Activated T-cell treated with anti-CD3 and anti-CD28 coated beads, Interleukin-2, amount 50 U/mL, for 4 hours (primary cell): ENCODE results near the gene METTL1. TPM values are rescaled to one million over a fixed set of nuclear protein-coding genes. Genes with fewer than 3 reads are reported as not detected.

Source experiments
- ATAC-seq, 2 donors: fragments of 200-7000 bp; cut with Tn5 transposase; one replicate each; pipeline ENCODE4 v1.10.0; 2021
- DNase-seq: peaks from one replicate; pipeline ENCODE4 v3.0.0-alpha.2; 2020
- H3K27me3 Mint-ChIP-seq: one replicate; pipeline ENCODE4 v1.8.0; 2021; ENCODE audit warnings: low read depth, mixed read lengths
- H3K36me3 Mint-ChIP-seq: one replicate; pipeline ENCODE4 v1.8.0; 2022; ENCODE audit warnings: mixed read lengths; ENCODE audit not compliant: insufficient read depth
- H3K4me1 Mint-ChIP-seq: one replicate; pipeline ENCODE4 v1.8.0; 2021; ENCODE audit warnings: low read depth, mixed read lengths
- H3K4me3 Mint-ChIP-seq: one replicate; pipeline ENCODE4 v1.8.0; 2021; ENCODE audit warnings: mild to moderate bottlenecking, moderate library complexity, mixed read lengths
- H3K9me3 Mint-ChIP-seq: one replicate; pipeline ENCODE4 v1.8.0; 2021; ENCODE audit warnings: mixed read lengths
- total RNA-seq, 3 donors: library from RNA; stranded (reverse); gene quantifications; one replicate each; pipeline ENCODE4 v1.2.1, GENCODE V29; 2021

METTL1 gene
- total RNA-seq, 3 donors from 2014 or later, result 98.5 to 105 (median 104) TPM

GRCh38 chr12:57767876-57768275, 4.0 kb downstream of the METTL1 start:
- Mint-ChIP-seq H3K4me1 (peaks cover 47% of the 10 kb centered on the region), H3K27me3 (peaks cover 26% of the 10 kb centered on the region), H3K4me3 (no peak overlapping the region), H3K36me3 (peaks cover 30% of the 10 kb centered on the region), H3K9me3 (no peaks in the 10 kb centered on the region)
- no peak for DNase-seq
- no peak for ATAC-seq

DNA sequence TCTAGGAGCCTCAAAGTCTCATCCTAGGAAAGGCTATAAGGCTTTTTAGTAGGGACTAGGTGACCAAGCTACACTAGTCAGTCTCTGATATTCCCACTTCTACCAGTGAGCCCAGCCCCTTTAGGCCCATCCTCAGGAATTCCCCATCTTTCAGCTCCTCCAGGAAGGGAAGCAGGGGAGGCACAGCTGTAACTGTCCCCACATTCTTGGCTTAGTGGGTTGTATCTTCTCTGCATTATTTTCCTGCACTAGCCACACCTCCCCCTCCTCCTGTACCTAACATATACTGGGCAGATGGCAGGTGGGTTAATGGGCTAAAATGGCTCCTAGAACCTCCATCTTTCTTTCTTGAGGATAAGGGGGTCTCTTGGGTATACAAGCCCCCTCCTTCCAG, 4.6 kb downstream of the METTL1 start:
- H3K36me3 Mint-ChIP-seq, result peaks cover 33% of the 10 kb centered on the region
- no peak overlapping the region for H3K4me3 Mint-ChIP-seq
- no peak for DNase-seq
- H3K4me1 Mint-ChIP-seq, result peaks cover 44% of the 10 kb centered on the region
- no peak for ATAC-seq
- H3K9me3 Mint-ChIP-seq, result no peaks in the 10 kb centered on the region
- H3K27me3 Mint-ChIP-seq, result peaks cover 26% of the 10 kb centered on the region

DNA sequence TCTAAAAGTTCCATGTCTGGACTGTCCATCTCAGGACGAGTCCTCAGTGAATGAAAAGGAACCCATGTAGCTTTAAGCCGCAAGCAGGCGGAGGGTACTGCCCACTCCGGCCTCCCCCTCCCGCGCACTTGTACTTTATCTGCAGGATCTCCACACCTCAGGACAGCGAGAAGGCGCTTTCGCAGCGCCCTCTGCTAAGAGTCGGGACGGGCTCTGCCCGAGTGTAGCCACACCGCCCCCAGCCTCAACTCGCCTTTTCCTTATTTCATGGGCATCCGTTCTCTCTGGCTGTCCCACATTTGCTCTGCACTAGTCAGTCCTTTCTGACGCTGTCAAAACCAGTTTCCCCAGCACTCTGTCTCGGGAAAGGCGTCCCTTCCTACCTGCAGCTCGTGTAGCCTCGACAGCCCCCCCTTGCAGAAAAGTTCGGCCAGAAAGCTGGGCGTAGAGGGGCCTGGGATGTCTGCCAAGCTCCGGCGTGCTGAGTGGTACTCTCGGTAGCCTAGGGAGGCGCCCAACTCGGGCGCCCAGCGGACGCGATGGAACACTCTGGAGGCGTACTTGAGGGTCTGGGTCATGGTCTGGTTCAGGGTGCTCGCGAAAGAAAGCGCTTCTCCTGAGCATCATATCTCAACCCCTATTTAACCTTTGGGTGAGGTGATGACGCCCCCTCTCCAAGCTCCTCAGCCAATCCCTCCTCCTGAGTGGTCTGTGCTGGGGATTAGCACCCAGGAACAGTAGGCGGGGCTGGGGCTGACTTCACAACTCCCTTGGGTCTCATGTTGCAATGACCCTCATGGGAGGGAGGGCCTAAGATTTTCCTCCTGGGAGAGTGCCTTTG, 5.2 kb downstream of the METTL1 start, which contains the start of gene CYP27B1:
Gene CYP27B1, minus strand, starts transcription at position 615 of the 841 bp plus-strand sequence. Its CDS starts 37 bp downstream, at position 578.
- H3K27me3 Mint-ChIP-seq, result peaks cover 26% of the 10 kb centered on the region
- ATAC-seq (peak in 1 of 2 donors; percentile 3), DNase-seq (no peak)
- H3K4me3 Mint-ChIP-seq, result peak within 1 kb of the TSS; percentile 90
- H3K36me3 Mint-ChIP-seq, result peaks cover 33% of the 10 kb centered on the region
- H3K9me3 Mint-ChIP-seq, result no peaks in the 10 kb centered on the region
- H3K4me1 Mint-ChIP-seq, result peaks cover 42% of the 10 kb centered on the region

DNA sequence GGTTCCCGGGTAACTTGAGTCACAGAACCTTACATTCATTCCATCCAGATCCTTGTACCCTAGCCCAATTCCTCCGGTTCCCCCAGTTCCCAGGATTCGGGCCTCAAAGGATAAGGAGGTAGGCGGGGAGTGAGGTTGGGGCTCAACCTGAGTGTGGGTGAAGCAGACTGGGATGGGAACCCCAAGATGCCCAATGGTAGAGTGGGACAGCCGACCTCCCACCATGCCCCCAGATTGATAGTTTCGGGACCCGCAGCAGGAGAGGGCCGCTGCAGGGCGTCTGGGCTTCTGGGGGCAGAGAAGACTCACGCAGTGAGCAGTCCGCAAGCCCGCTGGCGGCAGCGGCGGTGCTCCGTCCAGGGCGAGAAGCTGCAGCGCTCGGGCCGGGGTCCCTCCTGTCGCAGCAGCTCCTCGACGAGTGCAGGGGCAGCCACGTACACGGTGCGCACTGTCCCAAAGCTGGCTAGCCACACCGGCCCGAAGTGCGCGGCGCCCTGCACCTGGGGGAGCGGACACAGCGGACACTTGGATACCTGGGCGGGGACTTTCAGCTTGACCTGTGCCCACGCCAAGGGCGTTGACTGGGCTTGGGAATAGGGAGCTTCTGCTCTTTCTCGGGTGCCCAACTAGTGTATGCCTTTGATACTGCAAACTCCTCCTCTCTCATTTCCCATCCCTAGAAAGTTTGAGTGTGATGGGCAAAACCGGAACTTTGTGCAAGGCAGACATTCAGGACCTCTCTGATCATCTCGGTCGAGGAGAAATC, 6.0 kb downstream of the METTL1 start:
- Mint-ChIP-seq H3K36me3 (peaks cover 32% of the 10 kb centered on the region), H3K9me3 (no peaks in the 10 kb centered on the region), H3K4me1 (peaks cover 37% of the 10 kb centered on the region), H3K4me3 (peak overlapping the region; percentile 90), H3K27me3 (peaks cover 26% of the 10 kb centered on the region)
- peak; percentile 11 to 18 for ATAC-seq
- DNase-seq, result no peak

GRCh38 chr12:57765003-57765697, 6.8 kb downstream of the METTL1 start:
- peaks cover 31% of the 10 kb centered on the region for H3K4me1 Mint-ChIP-seq
- H3K36me3 Mint-ChIP-seq, result peaks cover 26% of the 10 kb centered on the region
- DNase-seq, result peak; percentile 52
- peak; percentile 74 to 80 for ATAC-seq
- peaks cover 26% of the 10 kb centered on the region for H3K27me3 Mint-ChIP-seq
- H3K4me3 Mint-ChIP-seq, result peak overlapping the region; percentile 90
- no peaks in the 10 kb centered on the region for H3K9me3 Mint-ChIP-seq

GRCh38 chr12:57764662-57765002, 7.3 kb downstream of the METTL1 start:
- Mint-ChIP-seq H3K36me3 (peaks cover 23% of the 10 kb centered on the region), H3K9me3 (no peaks in the 10 kb centered on the region), H3K4me3 (peak overlapping the region; percentile 90), H3K4me1 (peaks cover 30% of the 10 kb centered on the region), H3K27me3 (peaks cover 26% of the 10 kb centered on the region)
- peak; percentile 31 to 32 for ATAC-seq
- no peak for DNase-seq

GRCh38 chr12:57763881-57764661, 7.8 kb downstream of the METTL1 start:
- Mint-ChIP-seq H3K9me3 (no peaks in the 10 kb centered on the region), H3K36me3 (peaks cover 22% of the 10 kb centered on the region), H3K4me3 (peak overlapping the region; percentile 90), H3K27me3 (peaks cover 26% of the 10 kb centered on the region), H3K4me1 (peaks cover 34% of the 10 kb centered on the region)
- ATAC-seq, result no peak
- DNase-seq, result no peak

GRCh38 chr12:57762463-57762862, 9.4 kb downstream of the METTL1 start:
- Mint-ChIP-seq H3K9me3 (no peaks in the 10 kb centered on the region), H3K36me3 (peaks cover 19% of the 10 kb centered on the region), H3K4me1 (peaks cover 32% of the 10 kb centered on the region), H3K4me3 (no peak overlapping the region), H3K27me3 (peaks cover 26% of the 10 kb centered on the region)
- DNase-seq (no peak), ATAC-seq (no peak)

GRCh38 chr12:57761391-57761998, 10.4 kb downstream of the METTL1 start:
- Mint-ChIP-seq H3K9me3 (no peaks in the 10 kb centered on the region), H3K36me3 (peaks cover 19% of the 10 kb centered on the region), H3K4me3 (no peak overlapping the region), H3K4me1 (peaks cover 35% of the 10 kb centered on the region), H3K27me3 (peaks cover 21% of the 10 kb centered on the region)
- DNase-seq, result no peak
- ATAC-seq, result no peak

DNA sequence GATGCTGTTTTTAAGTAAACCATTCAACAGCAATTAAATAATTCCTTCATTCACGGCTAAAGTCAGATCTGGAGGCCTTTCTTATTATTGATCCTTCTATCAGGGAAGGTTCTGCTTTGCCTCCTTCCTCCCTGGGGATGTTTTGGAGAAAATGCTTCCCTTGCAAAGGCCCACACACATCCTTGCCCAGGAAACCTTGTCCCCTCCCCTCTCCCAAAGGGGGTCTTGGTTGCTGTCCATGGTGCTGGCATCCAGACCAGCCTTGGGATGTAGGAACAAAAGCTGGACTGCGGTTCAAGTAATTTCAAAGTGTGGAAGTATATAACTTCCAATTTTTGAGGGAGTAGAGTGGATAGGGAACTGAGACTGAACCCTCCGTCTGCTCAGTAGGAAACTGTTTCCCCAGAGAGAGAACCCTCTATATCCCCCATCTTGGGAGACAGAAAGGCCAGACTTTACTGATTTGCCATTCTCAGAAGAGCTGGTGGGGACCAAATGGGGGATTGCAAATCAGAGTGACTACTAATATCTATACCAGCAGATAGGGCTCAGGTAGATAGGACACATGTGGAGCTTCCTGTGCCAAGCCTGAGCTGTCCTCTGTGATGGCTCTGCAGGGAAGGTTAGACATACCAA, 11.4 kb downstream of the METTL1 start:
- H3K36me3 Mint-ChIP-seq, result peaks cover 19% of the 10 kb centered on the region
- ATAC-seq (no peak), DNase-seq (no peak)
- no peak overlapping the region for H3K4me3 Mint-ChIP-seq
- peaks cover 15% of the 10 kb centered on the region for H3K27me3 Mint-ChIP-seq
- H3K9me3 Mint-ChIP-seq, result no peaks in the 10 kb centered on the region
- peaks cover 32% of the 10 kb centered on the region for H3K4me1 Mint-ChIP-seq

DNA sequence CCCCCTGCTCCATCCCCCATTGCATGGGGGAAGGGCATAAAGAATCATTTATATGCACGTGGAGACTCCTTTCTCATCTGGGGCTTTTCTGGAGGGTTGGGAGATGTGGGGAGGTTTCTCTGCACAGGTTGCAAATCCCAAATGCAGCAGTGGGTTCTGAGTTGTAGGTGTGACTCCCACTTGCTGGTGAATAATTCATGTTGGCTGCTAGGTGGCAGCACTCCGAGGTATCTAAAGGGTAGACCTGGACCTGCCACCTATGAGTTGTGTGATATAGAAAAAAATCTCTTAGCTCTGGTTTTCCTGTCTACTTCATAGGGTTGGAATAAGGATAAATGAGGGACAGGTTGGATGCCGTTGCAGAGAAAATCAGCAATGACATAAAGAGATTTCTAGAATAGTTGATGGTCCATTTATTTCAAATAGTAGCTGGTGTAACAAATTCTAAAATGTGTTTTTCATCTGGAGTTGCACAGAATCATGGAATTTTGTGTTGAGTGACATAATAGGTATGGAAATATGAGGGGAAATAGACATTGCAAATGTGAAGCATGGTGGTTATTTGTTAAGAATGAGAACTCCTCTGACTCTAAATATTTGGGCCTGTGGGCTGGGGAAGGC, 12.4 kb downstream of the METTL1 start:
- Mint-ChIP-seq H3K4me1 (peaks cover 29% of the 10 kb centered on the region), H3K9me3 (no peaks in the 10 kb centered on the region), H3K4me3 (no peak overlapping the region), H3K36me3 (peaks cover 19% of the 10 kb centered on the region), H3K27me3 (peaks cover 12% of the 10 kb centered on the region)
- peak; percentile 17 to 18 for ATAC-seq
- DNase-seq, result no peak

GRCh38 chr12:57758552-57759359, 13.1 kb downstream of the METTL1 start:
- H3K4me3 Mint-ChIP-seq, result no peak overlapping the region
- ATAC-seq, result no peak
- H3K27me3 Mint-ChIP-seq, result peaks cover 8% of the 10 kb centered on the region
- H3K9me3 Mint-ChIP-seq, result no peaks in the 10 kb centered on the region
- peaks cover 31% of the 10 kb centered on the region for H3K4me1 Mint-ChIP-seq
- H3K36me3 Mint-ChIP-seq, result peaks cover 19% of the 10 kb centered on the region
- no peak for DNase-seq
